ENCODE data around the gene TMEM184C. TPM values are rescaled to one million over a fixed set of nuclear protein-coding genes. Genes with fewer than 3 reads are reported as not detected.

The TMEM184C gene
- total RNA-seq, 4 donors from 2014 or later, result 22.2 to 33.2 (median 24.4) TPM

- no peaks in the 10 kb centered on the region for H3K4me1 ChIP-seq
- H3K4me3 ChIP-seq, result no peak overlapping the region
- 78 to 91% methylated on average over 4 of the region's 4 CpGs for WGBS, 2 donors
- no peaks in the 10 kb centered on the region for H3K27me3 ChIP-seq
- no peak overlapping the region for H3K27ac ChIP-seq
- no peak for DNase-seq (ENCODE audit: low spot score in 2 of 2)
- no peaks in the 10 kb centered on the region for H3K9me3 ChIP-seq
- H3K36me3 ChIP-seq, result peaks cover 0 to 90% (median 0%) of the 10 kb centered on the region in 3 donors
- no peak for TF ChIP-seq CTCF (IDR thresholded peaks at IDR 0.05)
- no peak for TF ChIP-seq POLR2A (IDR thresholded peaks at IDR 0.05)
- no peak for TF ChIP-seq EP300 (IDR thresholded peaks at IDR 0.05)
These were observed 41.3 kb downstream of the TMEM184C start for GRCh38 chr4:147658501-147658900.

- H3K27ac ChIP-seq, result no peak overlapping the region
- H3K36me3 ChIP-seq, result peaks cover 0 to 33% (median 0%) of the 10 kb centered on the region in 3 donors
- TF ChIP-seq EP300 (IDR thresholded peaks at IDR 0.05) (no peak), CTCF (IDR thresholded peaks at IDR 0.05) (no peak), POLR2A (IDR thresholded peaks at IDR 0.05) (no peak)
- no peak for DNase-seq (ENCODE audit: low spot score in 2 of 2)
- H3K27me3 ChIP-seq, result no peaks in the 10 kb centered on the region
- no peaks in the 10 kb centered on the region for H3K9me3 ChIP-seq
- WGBS, 2 donors, result 54 to 71% methylated on average over 4 of the region's 4 CpGs
- no peaks in the 10 kb centered on the region for H3K4me1 ChIP-seq
- H3K4me3 ChIP-seq, result no peak overlapping the region
These were observed 56.9 kb downstream of the TMEM184C start for GRCh38 chr4:147674073-147674472.

GRCh38 chr4:147674496-147674895 is 57.3 kb downstream of the TMEM184C start:
- Histone ChIP-seq H3K36me3 (peaks cover 0 to 33% (median 0%) of the 10 kb centered on the region in 3 donors), H3K4me3 (no peak overlapping the region), H3K27ac (no peak overlapping the region), H3K4me1 (no peaks in the 10 kb centered on the region), H3K9me3 (no peaks in the 10 kb centered on the region), H3K27me3 (no peaks in the 10 kb centered on the region)
- no peak for TF ChIP-seq CTCF (IDR thresholded peaks at IDR 0.05)
- no peak for TF ChIP-seq POLR2A (IDR thresholded peaks at IDR 0.05)
- TF ChIP-seq EP300 (IDR thresholded peaks at IDR 0.05), result no peak
- 92 to 98% methylated on average over 1 of the region's 1 CpG for WGBS, 2 donors
- no peak for DNase-seq (ENCODE audit: low spot score in 2 of 2)

GRCh38 chr4:147678106-147678505 is 60.9 kb downstream of the TMEM184C start:
- H3K36me3 ChIP-seq, result peaks cover 0 to 18% (median 0%) of the 10 kb centered on the region in 3 donors
- no peaks in the 10 kb centered on the region for H3K9me3 ChIP-seq
- H3K4me3 ChIP-seq, result no peak overlapping the region
- no peak for DNase-seq (ENCODE audit: low spot score in 2 of 2)
- no peak overlapping the region for H3K27ac ChIP-seq
- TF ChIP-seq EP300 (IDR thresholded peaks at IDR 0.05) (no peak), CTCF (IDR thresholded peaks at IDR 0.05) (no peak), POLR2A (IDR thresholded peaks at IDR 0.05) (no peak)
- H3K4me1 ChIP-seq, result peaks cover 0 to 7% (median under 1%) of the 10 kb centered on the region in 4 donors
- 52 to 55% methylated on average over 5 of the region's 5 CpGs for WGBS, 2 donors
- H3K27me3 ChIP-seq, result no peaks in the 10 kb centered on the region

- 92 to 97% methylated on average over 12 of the region's 12 CpGs for WGBS, 2 donors
- Histone ChIP-seq H3K4me1 (peaks cover 0 to 9% (median 2%) of the 10 kb centered on the region in 4 donors), H3K27me3 (no peaks in the 10 kb centered on the region), H3K4me3 (no peak overlapping the region), H3K9me3 (no peaks in the 10 kb centered on the region), H3K27ac (no peak overlapping the region), H3K36me3 (peaks cover 0 to 18% (median 0%) of the 10 kb centered on the region in 3 donors)
- DNase-seq (ENCODE audit: low spot score in 2 of 2), result no peak
- TF ChIP-seq EP300 (IDR thresholded peaks at IDR 0.05) (no peak), POLR2A (IDR thresholded peaks at IDR 0.05) (no peak), CTCF (IDR thresholded peaks at IDR 0.05) (no peak)
These were observed 61.8 kb downstream of the TMEM184C start for GRCh38 chr4:147678796-147679549.
